ENCODE data around the gene KRTAP19-1.
"Not testable (repeated sequence)": the region's sequence is repeated elsewhere in the genome, so short reads cannot be mapped to it uniquely, and the experiment has no call there.

Gene KRTAP19-1

GRCh38 chr21:30480145-30480544 is at the start of gene KRTAP19-1:
KRTAP19-1 (minus strand) TSS chr21:30480367; CDS start chr21:30480317, 50 bp downstream.
- no peak for DNase-seq

- DNase-seq = no peak
Measured at GRCh38 chr21:30518876-30519275, 38.7 kb upstream of the KRTAP19-1 start.

GRCh38 chr21:30515681-30516080 is 35.5 kb upstream of the KRTAP19-1 start:
- no peak for DNase-seq

GRCh38 chr21:30505621-30506205 is 25.5 kb upstream of the KRTAP19-1 start:
- not testable (repeated sequence) for DNase-seq

GRCh38 chr21:30502041-30502440 is 21.9 kb upstream of the KRTAP19-1 start, which contains the start of gene KRTAP19-5:
KRTAP19-5 (minus strand) TSS chr21:30502141; CDS start chr21:30502090, 51 bp downstream.
- no peak for DNase-seq

GRCh38 chr21:30497065-30497464 is 16.9 kb upstream of the KRTAP19-1 start, which contains the start of gene KRTAP19-4:
KRTAP19-4 (minus strand) TSS chr21:30497165; CDS start chr21:30497110, 55 bp downstream.
- no peak for DNase-seq

- no peak for DNase-seq
Measured at GRCh38 chr21:30491963-30492428, 11.8 kb upstream of the KRTAP19-1 start, which contains the start of gene KRTAP19-3. KRTAP19-3 (minus strand) TSS chr21:30492013; CDS start chr21:30491957, 56 bp downstream.

- no peak for DNase-seq
Measured at GRCh38 chr21:30487336-30487735, 7.2 kb upstream of the KRTAP19-1 start, which contains the start of gene KRTAP19-2. KRTAP19-2 (minus strand) TSS chr21:30487436; CDS start chr21:30487348, 88 bp downstream.

- DNase-seq = no peak
Measured at GRCh38 chr21:30486180-30486579, 6.0 kb upstream of the KRTAP19-1 start.

GRCh38 chr21:30482130-30482529 is 2.0 kb upstream of the KRTAP19-1 start:
- no peak for DNase-seq

GRCh38 chr21:30479259-30479658 is 908 bp downstream of the KRTAP19-1 start:
- DNase-seq = no peak

- DNase-seq = no peak
Measured at GRCh38 chr21:30478004-30478403, 2.2 kb downstream of the KRTAP19-1 start.

- no peak for DNase-seq
Measured at GRCh38 chr21:30468900-30469714, 11.1 kb downstream of the KRTAP19-1 start.

- DNase-seq = no peak
Measured at GRCh38 chr21:30463713-30464112, 16.5 kb downstream of the KRTAP19-1 start.

- no peak for DNase-seq
Measured at GRCh38 chr21:30448514-30448913, 31.7 kb downstream of the KRTAP19-1 start.

GRCh38 chr21:30447056-30447455 is 33.1 kb downstream of the KRTAP19-1 start:
- DNase-seq = no peak

- DNase-seq = no peak
Measured at GRCh38 chr21:30444204-30444603, 36.0 kb downstream of the KRTAP19-1 start.

- no peak for DNase-seq
Measured at GRCh38 chr21:30443226-30443625, 36.9 kb downstream of the KRTAP19-1 start.

GRCh38 chr21:30439975-30440374 is 40.2 kb downstream of the KRTAP19-1 start, which contains the start of gene KRTAP15-1:
KRTAP15-1 (plus strand) TSS chr21:30440275; CDS start chr21:30440328, 53 bp downstream.
- DNase-seq = no peak

GRCh38 chr21:30437010-30437565 is 43.1 kb downstream of the KRTAP19-1 start:
- DNase-seq = no peak

- DNase-seq = no peak
Measured at GRCh38 chr21:30434033-30434631, 46.0 kb downstream of the KRTAP19-1 start.

- no peak for DNase-seq
Measured at GRCh38 chr21:30430170-30430655, 50.0 kb downstream of the KRTAP19-1 start, which contains the start of gene KRTAP13-4. KRTAP13-4 (plus strand) TSS chr21:30430220; CDS start chr21:30430276, 56 bp downstream.

Data from NCI-H1694 treated with DMSO at 0.1 percent for 48 hours (cell line).